Measurements from ENCODE around the gene PPP1R8. TPM values are rescaled to one million over a fixed set of nuclear protein-coding genes. Genes with fewer than 3 reads are reported as not detected.
A peak's percentile ranks its signal among the peaks of the same experiment; 100 is the strongest.

PPP1R8 gene
- polyA plus RNA-seq, 6 donors from 2014 or later = 25.8 to 40.9 (median 37.8) TPM

DNA sequence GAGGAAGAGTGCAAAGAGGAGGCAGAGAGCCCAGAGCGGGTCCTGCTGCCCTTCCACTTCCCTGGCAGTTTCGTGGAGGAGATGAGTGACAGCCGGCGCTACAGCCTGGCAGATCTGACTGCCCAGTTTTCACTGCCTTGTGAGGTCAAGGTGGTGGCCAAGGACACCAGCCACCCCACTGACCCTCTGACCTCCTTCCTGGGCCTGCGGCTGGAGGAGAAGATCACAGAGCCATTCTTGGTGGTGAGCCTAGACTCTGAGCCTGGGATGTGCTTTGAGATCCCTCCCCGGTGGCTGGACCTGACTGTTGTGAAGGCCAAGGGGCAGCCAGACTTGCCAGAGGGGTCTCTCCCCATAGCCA lies 51.9 kb downstream of the PPP1R8 start:
- no peaks in the 10 kb centered on the region for H3K27me3 Mint-ChIP-seq
- H3K4me3 Mint-ChIP-seq = no peak overlapping the region
- peaks cover 25 to 41% (median 31%) of the 10 kb centered on the region in 3 donors for H3K4me1 Mint-ChIP-seq
- H3K27ac Mint-ChIP-seq = peak overlapping the region in 1 of 6 donors; percentile 89
- ATAC-seq (ENCODE audit: low read depth in 2 of 2) (no peak), DNase-seq (no peak)
- H3K9me3 Mint-ChIP-seq = no peaks in the 10 kb centered on the region
- peaks cover 0 to 14% of the 10 kb centered on the region in 2 donors for H3K36me3 Mint-ChIP-seq

DNA sequence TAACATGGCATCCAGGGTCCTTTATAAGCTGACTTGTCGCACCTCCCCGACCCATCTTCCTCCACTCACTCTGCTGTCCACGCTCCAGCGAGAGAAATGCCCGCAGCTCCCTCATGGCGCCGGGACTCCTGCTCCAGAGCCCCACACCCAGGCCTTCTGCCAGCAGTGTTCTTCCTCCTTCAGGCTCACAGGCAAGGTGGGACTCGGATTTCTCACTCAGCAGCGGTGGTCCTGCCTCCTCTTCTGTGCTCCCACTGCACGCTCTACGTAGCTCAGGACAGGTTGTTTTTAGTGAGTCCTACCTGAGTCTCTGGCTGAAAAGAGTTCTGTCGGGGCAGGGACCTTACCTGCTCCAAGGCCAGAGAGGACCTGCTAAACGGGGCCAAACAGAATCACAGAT lies 53.0 kb downstream of the PPP1R8 start:
- H3K27ac Mint-ChIP-seq = peak overlapping the region in 3 of 6 donors; percentile 86 to 92 (median 89)
- peaks cover 0 to 11% of the 10 kb centered on the region in 2 donors for H3K36me3 Mint-ChIP-seq
- H3K4me3 Mint-ChIP-seq = no peak overlapping the region
- DNase-seq = no peak
- ATAC-seq (ENCODE audit: low read depth in 2 of 2) = no peak
- H3K4me1 Mint-ChIP-seq = peaks cover 25 to 41% (median 34%) of the 10 kb centered on the region in 3 donors
- no peaks in the 10 kb centered on the region for H3K9me3 Mint-ChIP-seq
- no peaks in the 10 kb centered on the region for H3K27me3 Mint-ChIP-seq

DNA sequence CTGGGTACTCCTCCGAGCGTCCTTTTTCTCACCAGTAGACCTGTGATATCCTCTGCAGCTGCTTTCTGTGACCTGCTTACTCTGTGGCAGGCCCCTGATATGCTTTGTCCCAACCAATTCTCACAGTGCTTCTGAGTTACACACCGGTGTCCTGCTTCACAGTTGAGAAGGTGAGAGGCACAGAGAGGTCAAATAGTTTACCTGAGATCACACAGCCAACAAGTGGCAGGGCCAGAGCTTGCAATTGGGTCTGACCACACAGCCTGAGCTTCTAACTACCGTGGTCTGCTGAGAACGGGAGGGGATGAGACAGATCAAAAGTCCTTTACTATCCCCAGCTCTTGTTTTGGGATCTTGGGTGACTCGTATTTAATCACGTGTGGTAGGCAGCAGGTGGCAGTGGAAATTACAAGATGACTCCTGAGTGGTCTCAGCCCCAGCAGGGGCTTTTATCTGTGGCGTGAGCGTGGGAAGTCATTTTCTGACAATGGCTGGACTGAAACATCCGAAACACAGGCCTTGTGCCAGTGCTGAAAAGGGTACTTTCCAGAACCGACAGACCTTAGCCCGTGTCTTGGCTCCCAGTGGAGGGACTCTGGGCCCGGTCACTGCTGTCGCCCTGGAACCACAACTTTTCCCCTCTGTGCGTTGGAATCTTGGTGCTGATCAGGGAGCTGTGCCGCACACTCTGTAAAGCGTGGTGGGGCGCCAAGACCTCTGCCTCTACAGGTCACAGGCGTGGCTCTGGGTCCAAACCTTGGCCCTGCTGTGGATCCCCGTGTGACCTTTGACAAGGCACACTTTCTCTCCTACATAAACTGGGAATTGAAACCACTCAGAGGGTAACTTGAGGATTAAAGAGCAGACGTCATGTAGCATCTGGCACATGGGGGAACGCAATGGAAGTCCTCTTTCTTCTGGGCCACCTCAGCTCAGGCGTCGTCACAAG lies 53.7 kb downstream of the PPP1R8 start:
- Mint-ChIP-seq H3K27ac (peak overlapping the region; percentile 22 to 92 (median 77)), H3K4me3 (peak overlapping the region in 3 of 8 donors; percentile 25 to 56 (median 30)), H3K36me3 (peaks cover 0 to 8% of the 10 kb centered on the region in 2 donors), H3K4me1 (peaks cover 28 to 37% (median 34%) of the 10 kb centered on the region in 3 donors), H3K27me3 (no peaks in the 10 kb centered on the region), H3K9me3 (no peaks in the 10 kb centered on the region)
- DNase-seq (no peak), ATAC-seq (ENCODE audit: low read depth in 2 of 2) (peak; percentile 34 to 55)

DNA sequence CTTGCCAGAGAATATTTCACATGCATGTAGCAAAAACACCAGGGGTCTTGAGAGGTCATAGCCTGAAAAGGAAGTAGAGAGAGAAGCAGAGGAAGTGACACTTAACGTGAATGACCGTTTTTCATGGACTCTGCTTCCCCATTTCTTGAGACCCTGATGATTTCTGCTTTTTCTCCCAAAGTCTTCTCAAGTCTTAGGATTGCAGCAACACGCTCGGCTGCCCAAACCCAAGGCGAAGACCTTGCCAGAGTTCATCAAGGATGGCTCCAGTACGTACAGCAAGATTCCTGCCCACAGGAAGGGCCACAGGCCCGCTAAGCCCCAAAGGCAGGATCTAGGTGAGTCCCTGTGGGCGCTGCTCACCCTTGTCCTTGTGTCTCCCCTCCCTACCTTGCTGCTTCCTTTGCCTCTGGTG lies 54.5 kb downstream of the PPP1R8 start:
- DNase-seq (no peak), ATAC-seq (ENCODE audit: low read depth in 2 of 2) (peak in 1 of 2 donors; percentile 15)
- Mint-ChIP-seq H3K9me3 (no peaks in the 10 kb centered on the region), H3K27ac (peak overlapping the region in 4 of 6 donors; percentile 29 to 89 (median 80)), H3K36me3 (peaks cover 0 to 8% of the 10 kb centered on the region in 2 donors), H3K4me1 (peaks cover 31 to 37% (median 34%) of the 10 kb centered on the region in 3 donors), H3K27me3 (no peaks in the 10 kb centered on the region), H3K4me3 (peak overlapping the region in 2 of 8 donors; percentile 30 to 56)

DNA sequence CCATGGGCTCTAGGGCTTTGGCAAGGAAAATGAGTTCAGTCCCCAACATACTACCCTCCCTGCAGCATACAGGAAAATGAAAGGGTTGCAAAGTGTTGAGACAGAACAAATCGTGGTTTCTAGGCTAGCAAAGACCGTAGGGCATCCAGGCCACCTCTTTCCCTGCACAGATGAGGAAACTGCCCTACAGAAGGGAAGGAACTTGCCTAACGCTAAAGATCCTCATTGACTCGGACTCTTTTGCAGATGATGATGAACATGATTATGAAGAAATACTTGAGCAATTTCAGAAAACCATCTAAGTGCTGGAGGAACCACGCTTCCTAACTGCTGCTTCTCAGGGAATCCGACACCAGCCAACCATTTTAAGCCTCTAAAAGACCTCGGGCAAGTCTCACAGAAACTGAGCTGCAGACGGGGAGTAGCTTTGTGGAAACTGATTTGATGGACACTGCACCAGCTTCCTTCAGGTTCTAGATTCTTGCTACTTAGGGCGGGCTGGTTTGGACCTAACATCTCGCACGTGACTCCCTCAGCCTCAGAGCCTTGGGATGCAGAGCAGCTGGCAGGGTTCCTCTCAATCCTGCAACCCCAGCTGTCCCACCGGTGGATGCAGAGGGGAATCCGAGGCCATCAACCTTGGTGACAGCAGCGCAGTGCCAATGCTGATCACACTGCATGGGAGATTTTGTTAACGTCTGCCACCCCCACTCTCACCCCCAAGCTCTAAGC lies 55.2 kb downstream of the PPP1R8 start:
- no peak overlapping the region for H3K4me3 Mint-ChIP-seq
- ATAC-seq (ENCODE audit: low read depth in 2 of 2) (no peak), DNase-seq (no peak)
- H3K4me1 Mint-ChIP-seq = peaks cover 37 to 42% (median 40%) of the 10 kb centered on the region in 3 donors
- peaks cover 3 to 8% of the 10 kb centered on the region in 2 donors for H3K36me3 Mint-ChIP-seq
- H3K27me3 Mint-ChIP-seq = no peaks in the 10 kb centered on the region
- H3K9me3 Mint-ChIP-seq = no peaks in the 10 kb centered on the region
- H3K27ac Mint-ChIP-seq = peak overlapping the region in 3 of 6 donors; percentile 4 to 89 (median 47)

DNA sequence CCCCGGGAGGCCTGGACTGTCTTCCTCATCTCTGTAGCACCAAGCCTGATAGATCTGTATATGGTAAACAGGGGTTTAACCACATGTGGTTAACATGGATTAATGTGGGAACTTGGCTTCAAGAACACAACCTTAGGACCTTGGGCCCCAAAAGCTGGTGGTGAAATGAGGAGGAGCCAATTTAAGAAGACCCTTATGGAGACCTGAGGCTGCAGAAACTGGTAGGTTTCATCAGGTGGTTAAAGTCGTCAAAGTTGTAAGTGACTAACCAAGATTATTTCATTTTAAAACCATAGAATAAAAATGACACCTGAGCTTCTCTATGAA lies 55.7 kb downstream of the PPP1R8 start:
- Mint-ChIP-seq H3K4me3 (no peak overlapping the region), H3K36me3 (peaks cover 8% of the 10 kb centered on the region in 2 donors), H3K9me3 (no peaks in the 10 kb centered on the region), H3K27ac (peak overlapping the region in 2 of 6 donors; percentile 66 to 92), H3K4me1 (peaks cover 42 to 47% (median 46%) of the 10 kb centered on the region in 3 donors), H3K27me3 (no peaks in the 10 kb centered on the region)
- DNase-seq (no peak), ATAC-seq (ENCODE audit: low read depth in 2 of 2) (no peak)

DNA sequence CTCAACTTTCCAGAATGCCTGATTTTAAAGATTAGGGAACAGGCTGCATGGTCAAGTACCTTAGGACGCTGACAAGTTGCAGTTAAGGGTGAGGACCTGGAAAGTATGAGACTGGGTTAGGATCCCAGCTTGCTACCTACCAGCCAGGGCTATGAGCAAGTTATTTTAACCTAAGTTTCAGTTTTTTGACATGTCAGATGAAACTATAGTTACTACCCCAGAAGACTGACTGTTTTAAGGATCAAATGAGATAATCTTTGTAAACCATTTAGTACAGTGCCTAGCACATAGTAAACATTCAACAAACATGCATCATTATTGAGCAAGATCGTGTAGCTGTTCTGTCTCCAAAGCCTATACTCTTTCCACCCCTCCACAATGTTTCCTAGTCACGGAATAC lies 56.2 kb downstream of the PPP1R8 start:
- Mint-ChIP-seq H3K9me3 (no peaks in the 10 kb centered on the region), H3K27ac (peak overlapping the region in 4 of 6 donors; percentile 20 to 96 (median 92)), H3K27me3 (no peaks in the 10 kb centered on the region), H3K4me3 (peak overlapping the region in 5 of 8 donors; percentile 6 to 45 (median 30)), H3K36me3 (peaks cover 8 to 9% of the 10 kb centered on the region in 2 donors), H3K4me1 (peaks cover 46 to 51% (median 50%) of the 10 kb centered on the region in 3 donors)
- DNase-seq (no peak), ATAC-seq (ENCODE audit: low read depth in 2 of 2) (no peak)

DNA sequence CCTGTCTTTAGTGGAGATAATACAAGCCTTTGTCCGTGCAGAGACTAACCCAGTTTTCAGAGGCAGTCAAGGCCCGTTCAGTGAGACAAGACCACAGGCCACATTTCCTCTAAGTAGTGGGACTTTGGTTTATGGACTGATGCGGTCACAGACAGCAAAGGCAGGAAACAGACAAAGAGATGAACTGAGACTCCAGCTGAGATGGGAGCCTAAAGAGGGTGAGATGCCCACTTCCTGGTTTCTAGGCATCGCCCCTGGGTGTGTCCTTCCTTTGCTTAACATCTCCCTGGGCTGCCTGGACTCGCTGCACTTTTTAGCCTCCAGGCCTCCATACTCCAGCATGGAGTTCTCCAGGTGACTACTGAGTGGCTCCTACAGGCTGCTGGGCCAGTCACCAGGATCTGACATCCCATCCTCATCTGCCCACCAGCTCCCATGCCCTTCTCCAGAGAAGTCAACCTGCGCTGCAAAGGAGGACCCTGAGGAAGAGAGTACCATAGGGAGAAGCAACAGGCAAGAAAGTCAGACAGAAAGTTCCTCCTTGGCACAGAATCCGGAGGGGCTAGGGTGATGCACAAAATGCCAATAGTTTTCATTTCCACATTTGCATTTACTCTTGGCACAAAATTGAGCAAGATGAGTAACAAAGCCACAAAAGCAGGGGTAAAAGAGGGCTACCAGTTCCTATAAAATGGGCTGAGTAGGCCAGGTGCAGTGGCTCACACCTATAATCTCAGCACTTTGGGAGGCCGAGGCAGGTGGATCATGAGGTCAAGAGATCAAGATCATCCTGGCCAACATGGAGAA lies 56.8 kb downstream of the PPP1R8 start:
- peaks cover 8 to 9% of the 10 kb centered on the region in 2 donors for H3K36me3 Mint-ChIP-seq
- H3K4me1 Mint-ChIP-seq = peaks cover 52 to 58% (median 57%) of the 10 kb centered on the region in 3 donors
- DNase-seq (peak; percentile 35), ATAC-seq (ENCODE audit: low read depth in 2 of 2) (peak; percentile 33 to 39)
- peak overlapping the region in 6 of 8 donors; percentile 30 to 66 (median 41) for H3K4me3 Mint-ChIP-seq
- no peaks in the 10 kb centered on the region for H3K9me3 Mint-ChIP-seq
- H3K27me3 Mint-ChIP-seq = no peaks in the 10 kb centered on the region
- H3K27ac Mint-ChIP-seq = peak overlapping the region in 5 of 6 donors; percentile 64 to 96 (median 91)

DNA sequence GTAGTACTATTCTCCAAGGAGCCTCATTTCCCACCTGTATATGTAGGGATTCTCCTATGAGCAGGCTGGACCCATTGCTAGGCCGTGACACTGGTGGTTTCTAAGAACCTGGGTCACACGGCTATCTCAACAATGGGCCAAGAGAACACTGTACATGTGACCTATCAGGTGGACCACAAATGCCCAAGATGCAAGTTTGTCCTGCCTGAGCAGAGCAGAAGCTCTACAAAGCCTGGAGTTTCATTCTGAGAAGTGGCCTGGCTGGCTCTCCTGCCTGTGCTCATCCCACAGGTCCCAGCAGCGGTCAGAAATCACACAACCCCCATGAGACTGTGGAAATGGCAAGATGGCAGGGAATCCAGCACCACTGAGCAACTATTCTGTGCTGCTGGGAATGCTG lies 58.9 kb downstream of the PPP1R8 start:
- H3K27ac Mint-ChIP-seq = peak overlapping the region in 4 of 6 donors; percentile 69 to 96 (median 78)
- DNase-seq = no peak
- peaks cover 2 to 11% of the 10 kb centered on the region in 2 donors for H3K36me3 Mint-ChIP-seq
- no peak for ATAC-seq (ENCODE audit: low read depth in 2 of 2)
- H3K4me3 Mint-ChIP-seq = no peak overlapping the region
- no peaks in the 10 kb centered on the region for H3K9me3 Mint-ChIP-seq
- no peaks in the 10 kb centered on the region for H3K27me3 Mint-ChIP-seq
- peaks cover 49 to 53% (median 49%) of the 10 kb centered on the region in 3 donors for H3K4me1 Mint-ChIP-seq

DNA sequence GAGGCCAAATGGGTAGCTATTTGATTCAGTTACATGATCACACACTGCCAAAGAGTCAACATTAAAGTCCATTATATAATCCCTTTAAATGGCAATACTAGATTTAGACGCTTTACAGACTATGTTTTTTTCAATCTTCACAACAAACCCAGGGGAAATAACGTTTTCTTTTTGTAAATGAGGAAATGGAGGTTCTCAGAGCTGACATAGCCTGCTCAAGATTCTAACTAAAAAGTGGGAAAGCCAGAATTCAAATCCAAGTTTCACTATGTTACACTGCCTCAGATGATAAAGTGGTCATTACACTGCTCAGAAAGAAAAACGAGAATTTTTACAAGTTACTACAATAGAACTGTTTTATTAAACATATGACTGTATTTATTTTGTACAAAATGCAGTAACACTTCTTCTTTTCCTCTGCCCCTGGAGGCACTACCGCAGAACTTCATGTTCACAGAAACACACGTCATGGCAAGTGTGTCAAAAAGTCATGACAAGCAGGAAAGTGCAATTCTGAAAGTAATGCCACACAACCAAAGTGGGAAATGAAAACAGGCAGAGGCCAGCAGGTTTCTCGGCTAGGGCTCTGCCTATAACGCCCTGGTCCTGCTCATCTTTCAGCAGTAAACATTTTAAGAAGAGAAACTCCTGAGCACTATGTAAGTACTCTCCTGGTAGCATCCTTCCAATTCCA lies 60.8 kb downstream of the PPP1R8 start:
- ATAC-seq (ENCODE audit: low read depth in 2 of 2) = peak; percentile 81 to 87
- peak overlapping the region; percentile 92 to 97 (median 94) for H3K27ac Mint-ChIP-seq
- peaks cover 40 to 43% (median 41%) of the 10 kb centered on the region in 3 donors for H3K4me1 Mint-ChIP-seq
- peaks cover 17 to 19% of the 10 kb centered on the region in 2 donors for H3K36me3 Mint-ChIP-seq
- peak overlapping the region; percentile 7 to 74 (median 68) for H3K4me3 Mint-ChIP-seq
- DNase-seq = peak; percentile 73
- H3K27me3 Mint-ChIP-seq = no peaks in the 10 kb centered on the region
- H3K9me3 Mint-ChIP-seq = no peaks in the 10 kb centered on the region

DNA sequence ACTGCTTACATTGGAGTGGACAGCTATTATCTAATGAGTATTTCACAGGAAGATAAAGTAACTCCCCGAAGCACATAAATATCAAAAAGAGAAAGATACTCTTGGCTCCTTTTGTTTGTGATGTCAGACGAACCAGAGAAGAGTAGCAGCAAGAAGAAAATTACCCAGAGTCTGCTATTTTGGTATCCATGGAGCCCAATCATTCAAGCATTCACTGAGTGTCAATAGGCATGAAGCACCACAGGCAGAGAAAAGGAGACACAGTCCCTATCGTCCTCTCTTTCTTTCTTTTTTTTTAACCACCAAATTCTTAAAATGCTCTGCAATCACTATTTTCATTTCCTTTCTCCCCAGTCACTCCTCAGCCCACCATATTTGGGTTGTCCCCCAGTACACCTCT lies 63.9 kb downstream of the PPP1R8 start:
- H3K4me1 Mint-ChIP-seq = peaks cover 24 to 30% (median 27%) of the 10 kb centered on the region in 3 donors
- no peak overlapping the region for H3K4me3 Mint-ChIP-seq
- no peaks in the 10 kb centered on the region for H3K9me3 Mint-ChIP-seq
- ATAC-seq (ENCODE audit: low read depth in 2 of 2) (no peak), DNase-seq (no peak)
- H3K36me3 Mint-ChIP-seq = peaks cover 17 to 19% of the 10 kb centered on the region in 2 donors
- no peaks in the 10 kb centered on the region for H3K27me3 Mint-ChIP-seq
- H3K27ac Mint-ChIP-seq = peak overlapping the region in 4 of 6 donors; percentile 28 to 90 (median 74)

All from naive B cell (primary cell).